T follicular helper cell (primary cell): ENCODE data around the gene LARGE2.

ENCODE experiments used
- DNase-seq: peaks from one replicate; pipeline ENCODE4 v3.0.0-alpha.2; 2020; ENCODE audit warnings: low read depth

Gene LARGE2

DNA sequence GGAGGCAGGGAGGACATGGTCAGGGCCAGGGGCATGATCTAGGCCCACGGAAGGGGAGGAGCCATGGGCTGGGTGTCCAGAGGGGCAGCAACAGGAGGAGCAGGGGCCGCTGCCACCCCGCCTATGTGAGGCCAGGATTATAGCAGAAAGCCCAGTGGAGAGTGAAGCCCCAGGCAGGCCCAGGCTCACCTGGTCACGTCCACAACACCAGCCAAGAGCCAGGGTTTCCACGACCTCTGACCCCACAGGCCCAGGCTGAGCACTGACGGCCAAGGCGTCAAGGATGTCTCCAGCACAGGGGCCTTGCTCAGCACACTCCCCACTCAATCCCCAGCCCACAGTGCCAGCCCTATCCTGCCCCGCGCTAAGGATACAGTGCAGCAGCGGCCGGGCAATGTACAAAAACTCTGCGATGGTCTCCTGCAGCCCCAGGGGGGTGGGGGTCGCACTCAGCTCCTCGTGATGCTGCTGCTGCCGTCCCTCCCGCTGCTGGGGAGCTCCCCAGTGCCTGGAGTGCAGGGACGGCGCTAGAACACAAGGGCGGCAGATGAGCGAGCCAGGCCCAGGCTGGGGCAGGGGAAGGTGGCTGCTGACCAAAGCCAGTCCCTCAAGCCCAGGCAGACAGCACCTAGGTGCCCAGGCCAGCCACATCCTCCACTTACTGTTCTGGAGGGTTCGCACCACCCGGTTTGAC lies 8.4 kb upstream of the LARGE2 start:
- DNase-seq = no peak

DNA sequence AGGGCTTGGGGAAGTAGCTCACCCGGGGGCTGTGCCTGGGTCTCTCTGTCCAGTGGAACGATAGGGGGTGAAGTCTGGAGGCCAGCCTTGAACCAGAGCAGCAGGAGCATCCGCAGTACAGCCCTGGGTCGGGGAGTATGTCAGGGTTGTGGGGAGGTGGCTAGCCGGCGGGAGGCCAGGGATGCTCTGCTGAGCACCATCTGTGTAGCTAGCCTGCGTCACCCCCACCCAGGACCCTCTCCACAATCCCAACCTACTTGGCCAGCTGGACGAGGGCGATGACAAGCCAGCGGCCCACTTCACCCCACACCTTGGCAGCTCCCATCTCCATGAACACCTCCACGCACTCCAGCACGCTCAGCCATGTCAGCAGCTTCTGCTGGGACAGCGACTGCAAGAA lies 7.0 kb upstream of the LARGE2 start:
- DNase-seq = no peak

GRCh38 chr11:45917286-45917622 lies 5.2 kb upstream of the LARGE2 start:
- DNase-seq = no peak

- peak; percentile 93 for DNase-seq
Measured at GRCh38 chr11:45917623-45918330, 4.7 kb upstream of the LARGE2 start, which contains the start of gene PEX16. Gene PEX16 (minus strand): TSS chr11:45917877. CDS start chr11:45917811, 66 bp downstream.

- peak; percentile 36 for DNase-seq
Measured at GRCh38 chr11:45918331-45918941, 4.0 kb upstream of the LARGE2 start.

DNA sequence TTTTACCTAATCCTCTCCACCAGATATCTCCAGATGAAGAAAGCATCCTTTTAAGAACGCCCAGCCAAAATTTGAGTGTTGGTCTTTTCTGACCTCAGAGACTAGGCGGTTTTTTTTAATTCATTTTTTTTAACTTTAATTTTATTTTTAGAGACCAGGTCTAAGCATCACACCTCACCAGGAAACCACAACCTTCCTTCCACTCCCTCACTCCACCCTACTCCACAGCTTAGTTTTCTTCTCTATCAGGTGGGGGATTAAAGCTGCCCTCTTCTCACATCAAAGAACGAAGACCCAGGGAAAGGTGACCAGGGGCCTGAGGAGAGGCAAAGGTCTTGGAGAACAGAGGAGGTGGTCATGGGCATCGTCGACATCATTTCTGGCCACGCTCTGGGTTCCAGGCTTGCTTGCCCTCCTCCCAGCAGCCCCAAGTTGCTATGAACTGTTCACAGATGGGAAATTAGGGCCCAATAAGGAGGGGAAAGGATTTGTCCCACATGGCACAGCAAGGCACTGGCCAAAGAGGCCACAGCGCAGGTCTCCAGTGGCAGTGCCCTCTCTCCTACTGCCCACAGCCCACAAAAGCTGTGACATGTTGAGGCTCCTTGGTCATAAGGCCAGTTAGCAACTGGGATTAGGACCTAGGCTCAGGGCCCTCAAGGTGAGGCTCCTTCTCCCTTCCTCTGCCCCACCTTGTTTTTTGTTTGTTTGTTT lies 3.3 kb upstream of the LARGE2 start:
- DNase-seq = no peak

GRCh38 chr11:45919806-45920530 lies 2.5 kb upstream of the LARGE2 start:
- no peak for DNase-seq

GRCh38 chr11:45920531-45921477 lies 1.7 kb upstream of the LARGE2 start:
- no peak for DNase-seq

GRCh38 chr11:45921561-45922424 lies 663 bp upstream of the LARGE2 start:
- DNase-seq = no peak

- no peak for DNase-seq
Measured at GRCh38 chr11:45924036-45924915, 1.8 kb downstream of the LARGE2 start.

- no peak for DNase-seq
Measured at GRCh38 chr11:45924927-45925326, 2.5 kb downstream of the LARGE2 start.

GRCh38 chr11:45925550-45925949 lies 3.1 kb downstream of the LARGE2 start:
- no peak for DNase-seq

DNA sequence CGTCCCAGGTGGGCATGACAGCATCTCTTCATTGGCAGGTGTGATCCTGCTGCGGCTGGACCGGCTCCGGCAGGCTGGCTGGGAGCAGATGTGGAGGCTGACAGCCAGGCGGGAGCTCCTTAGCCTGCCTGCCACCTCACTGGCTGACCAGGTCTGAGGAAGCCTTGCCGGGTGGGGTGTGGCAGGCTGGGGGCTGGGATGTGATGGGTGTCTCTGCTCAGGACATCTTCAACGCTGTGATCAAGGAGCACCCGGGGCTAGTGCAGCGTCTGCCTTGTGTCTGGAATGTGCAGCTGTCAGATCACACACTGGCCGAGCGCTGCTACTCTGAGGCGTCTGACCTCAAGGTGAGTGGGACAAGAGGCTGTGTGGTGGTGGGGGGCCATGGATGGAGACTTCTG lies 3.5 kb downstream of the LARGE2 start:
- no peak for DNase-seq

DNA sequence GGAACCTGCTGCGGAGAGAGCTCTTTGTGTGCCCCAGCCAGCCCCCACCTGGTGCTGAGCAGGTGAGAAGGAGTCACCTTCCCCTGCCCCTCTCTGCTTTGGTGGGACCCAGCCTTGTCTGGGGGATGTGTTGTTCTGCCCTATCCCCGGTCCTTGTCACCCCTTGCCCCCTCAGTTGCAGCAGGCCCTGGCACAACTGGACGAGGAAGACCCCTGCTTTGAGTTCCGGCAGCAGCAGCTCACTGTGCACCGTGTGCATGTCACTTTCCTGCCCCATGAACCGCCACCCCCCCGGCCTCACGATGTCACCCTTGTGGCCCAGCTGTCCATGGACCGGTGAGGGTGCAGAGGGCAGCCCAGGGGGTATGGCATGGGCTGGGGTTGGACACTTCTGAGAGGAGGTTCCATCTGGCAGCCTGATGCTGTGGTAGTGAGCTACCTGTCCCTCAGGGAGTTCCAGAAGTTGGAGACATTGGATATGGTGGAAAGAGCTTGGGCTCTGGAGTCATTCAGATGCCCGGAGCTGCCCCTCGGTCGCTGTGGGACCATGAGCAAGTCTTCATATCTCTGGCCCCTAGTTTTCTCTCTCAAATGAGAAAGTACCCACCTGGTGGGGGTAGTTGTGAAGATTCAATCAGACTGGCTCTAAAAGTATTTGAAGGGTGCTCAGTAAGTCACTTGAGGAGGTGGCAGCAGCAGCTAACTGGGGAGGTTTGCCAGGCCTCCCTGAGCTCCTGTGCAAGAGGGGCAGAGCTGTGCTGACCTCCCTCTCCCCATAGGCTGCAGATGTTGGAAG lies 4.3 kb downstream of the LARGE2 start:
- no peak for DNase-seq

DNA sequence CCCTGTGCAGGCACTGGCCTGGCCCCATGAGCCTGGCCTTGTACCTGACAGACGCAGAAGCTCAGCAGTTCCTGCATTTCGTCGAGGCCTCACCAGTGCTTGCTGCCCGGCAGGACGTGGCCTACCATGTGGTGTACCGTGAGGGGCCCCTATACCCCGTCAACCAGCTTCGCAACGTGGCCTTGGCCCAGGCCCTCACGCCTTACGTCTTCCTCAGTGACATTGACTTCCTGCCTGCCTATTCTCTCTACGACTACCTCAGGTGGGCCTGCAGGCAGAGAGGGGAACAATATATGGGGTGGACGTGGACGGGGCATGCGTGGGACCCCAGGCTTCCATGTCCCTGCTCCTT lies 4.9 kb downstream of the LARGE2 start:
- no peak for DNase-seq

DNA sequence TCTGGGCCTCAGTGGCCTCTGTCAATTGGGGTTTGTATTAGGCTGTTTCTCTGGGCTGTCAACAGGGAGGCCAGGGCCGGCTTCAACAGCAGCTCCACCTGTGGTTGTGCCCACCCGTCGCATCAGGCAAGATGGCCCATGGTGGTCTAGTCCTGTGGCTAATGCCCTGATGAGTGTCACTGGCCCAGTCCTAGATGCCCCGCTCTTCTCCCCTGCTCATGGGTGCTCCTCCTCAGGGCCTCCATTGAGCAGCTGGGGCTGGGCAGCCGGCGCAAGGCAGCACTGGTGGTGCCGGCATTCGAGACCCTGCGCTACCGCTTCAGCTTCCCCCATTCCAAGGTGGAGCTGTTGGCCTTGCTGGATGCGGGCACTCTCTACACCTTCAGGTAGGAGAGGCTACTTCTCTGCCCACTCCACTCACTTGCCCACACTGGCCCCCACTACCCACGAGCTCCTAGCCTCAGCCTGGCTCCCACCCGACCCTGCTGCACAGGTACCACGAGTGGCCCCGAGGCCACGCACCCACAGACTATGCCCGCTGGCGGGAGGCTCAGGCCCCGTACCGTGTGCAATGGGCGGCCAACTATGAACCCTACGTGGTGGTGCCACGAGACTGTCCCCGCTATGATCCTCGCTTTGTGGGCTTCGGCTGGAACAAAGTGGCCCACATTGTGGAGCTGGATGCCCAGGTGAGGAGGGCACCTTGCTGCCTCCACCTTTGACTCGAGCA lies 5.4 kb downstream of the LARGE2 start:
- DNase-seq = no peak

DNA sequence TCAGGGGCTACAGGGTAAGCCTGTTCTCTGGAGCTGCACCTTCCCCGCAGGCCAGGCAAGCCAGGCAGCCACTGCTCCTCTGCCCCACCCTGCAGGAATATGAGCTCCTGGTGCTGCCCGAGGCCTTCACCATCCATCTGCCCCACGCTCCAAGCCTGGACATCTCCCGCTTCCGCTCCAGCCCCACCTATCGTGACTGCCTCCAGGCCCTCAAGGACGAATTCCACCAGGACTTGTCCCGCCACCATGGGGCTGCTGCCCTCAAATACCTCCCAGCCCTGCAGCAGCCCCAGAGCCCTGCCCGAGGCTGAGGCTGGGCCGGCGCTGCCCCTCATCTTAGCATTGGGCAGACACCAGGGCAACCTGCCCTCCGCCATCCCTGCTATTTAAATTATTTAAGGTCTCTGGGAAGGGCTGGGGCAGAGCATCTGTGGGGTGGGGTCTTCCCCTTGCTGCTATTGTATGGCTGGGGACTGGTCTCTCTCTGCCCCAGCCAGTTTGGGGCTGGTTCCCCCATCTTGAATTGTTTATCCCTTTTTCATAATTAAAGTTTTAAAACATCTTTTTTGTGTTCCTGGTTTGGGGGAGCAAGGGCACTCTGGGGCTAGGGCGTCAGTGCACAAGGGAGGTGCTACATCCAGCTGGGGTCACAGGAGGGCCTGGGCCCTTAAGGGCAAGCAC lies 6.2 kb downstream of the LARGE2 start:
- DNase-seq = no peak
